Right lobe of liver (tissue), 6 donors: ENCODE data around the gene ZFYVE19. TPM values are rescaled to one million over a fixed set of nuclear protein-coding genes. Genes with fewer than 3 reads are reported as not detected.
A peak's percentile ranks its signal among the peaks of the same experiment; 100 is the strongest.

Experiments used
- ATAC-seq, 4 donors: fragments of 200-7000 bp; cut with Tn5 transposase; one replicate each; pipeline ENCODE4 v1.9.1; 2020; ENCODE audit warnings: mild to moderate bottlenecking in 4 of 4, moderate library complexity in 4 of 4
- DNase-seq, 3 donors: peaks; one replicate each; pipeline ENCODE4 v3.0.0-alpha.2; 2020
- H3K27ac ChIP-seq, 3 donors: fragments of 200-600 bp; one replicate each; pipeline ENCODE4 v1.8.0; 2022
- H3K27me3 ChIP-seq, 2 donors: fragments of 200-600 bp; one replicate each; pipeline ENCODE4 v1.8.0; 2022
- H3K36me3 ChIP-seq, 4 donors: fragments of 200-600 bp; sonication (generic) in 1 of 4; one replicate each; pipeline versions ENCODE4 v1.5.1 to v1.8.0; 2017 to 2022; ENCODE audit warnings: control low read depth in 1 of 4
- H3K4me1 ChIP-seq, 4 donors: fragments of 200-600 bp; sonication (generic) in 1 of 4; one replicate each; pipeline versions ENCODE4 v1.5.1 to v1.8.0; 2017 to 2022; ENCODE audit warnings: control low read depth in 1 of 4
- H3K4me3 ChIP-seq, 3 donors: fragments of 200-600 bp; one replicate each; pipeline ENCODE4 v1.8.0; 2022
- H3K9me3 ChIP-seq, 4 donors: fragments of 200-600 bp; sonication (generic) in 1 of 4; one replicate each; pipeline versions ENCODE4 v1.5.1 to v1.8.0; 2017 to 2022; ENCODE audit warnings: control low read depth in 1 of 4
- CTCF ChIP-seq, 4 donors: fragments of 200-600 bp in 3 of 4; fragments of 450-650 bp in 1 of 4; IDR thresholded peaks; one replicate each; pipeline versions ENCODE4 v1.5.1 to v1.8.0; 2016 to 2022; ENCODE audit warnings: antibody characterized with exemption in 4 of 4, mild to moderate bottlenecking in 2 of 4
- POLR2A ChIP-seq: fragments of 450-650 bp; IDR thresholded peaks from one replicate; pipeline ENCODE4 v1.6.1; 2017; ENCODE audit warnings: antibody characterized with exemption, mild to moderate bottlenecking
- WGBS: methylation state at CpG from one replicate; pipeline ENCODE4 v1.1.6; 2018; ENCODE audit warnings: low coverage, low lambda C conversion rate; ENCODE audit not compliant: insufficient coverage; ENCODE audit errors: missing lambda C conversion rate; 5-methylcytosine and 5-hydroxymethylcytosine counted together
- intact Hi-C, 2 donors: fragments of 100-400 bp; cut with DNase I; formaldehyde crosslinking; loops; one replicate each; pipeline versions ENCODE4 v1.11.2 to v1.14.1; 2022
- total RNA-seq, 6 experiments: library from RNA; depleted of rRNA in 2 of 6; stranded (reverse); fragments of >200 nt in 2 of 6; fragmentation: NEBNext Ultra II Directional in 3 of 6; extraction: Animal tissue kit (Norgen Biotek cat#: 25700) in 3 of 6; gene quantifications; one replicate each; pipeline versions ENCODE4 v1.1.0 to v1.2.4, GENCODE V29; 2016 to 2023
- donor health status: DM: no; HTN: yes; CAD: no.
- donor health status: DM: no; HTN: no; CAD: no.
- donor health status: DM: no; HTN: no; CAD: no.
- donor health status: DM: no; HTN: yes; CAD: no.
- donor health status: DM: no; HTN: yes; CAD: no.

Gene ZFYVE19
- total RNA-seq, 6 experiments from 2014 or later, result 11.5 to 49.3 (median 19.5) TPM

GRCh38 chr15:40793216-40793989 lies 13.5 kb upstream of the ZFYVE19 start:
- WGBS, result 20% methylated on average over 9 of the region's 9 CpGs
- peak; percentile 88 to 95 (median 90) for ATAC-seq
- no peak overlapping the region for H3K4me3 ChIP-seq

GRCh38 chr15:40796041-40796440 lies 10.8 kb upstream of the ZFYVE19 start:
- no peaks in the 10 kb centered on the region for H3K27me3 ChIP-seq
- ATAC-seq (no peak), DNase-seq (no peak)
- no peaks in the 10 kb centered on the region for H3K9me3 ChIP-seq
- no peaks in the 10 kb centered on the region for H3K36me3 ChIP-seq
- no peak for TF ChIP-seq CTCF (IDR thresholded peaks at IDR 0.05)
- TF ChIP-seq POLR2A, result no peak
- intact Hi-C loops, result no loop called here
- H3K4me1 ChIP-seq, result peaks cover 0 to 32% (median 19%) of the 10 kb centered on the region in 4 donors
- WGBS, result 60% methylated on average over 2 of the region's 2 CpGs
- no peak overlapping the region for H3K4me3 ChIP-seq
- peak overlapping the region in 2 of 3 donors; percentile 0 to 29 for H3K27ac ChIP-seq

More at GRCh38 chr15:40793216-40793989, 13.5 kb upstream of the ZFYVE19 start:
- TF ChIP-seq POLR2A (no peak), CTCF (IDR thresholded peaks at IDR 0.05) (no peak)
- Histone ChIP-seq H3K27me3 (no peaks in the 10 kb centered on the region), H3K4me1 (peaks cover 0 to 29% (median 13%) of the 10 kb centered on the region in 4 donors), H3K9me3 (no peaks in the 10 kb centered on the region), H3K27ac (peak overlapping the region; percentile 69 to 81 (median 76)), H3K36me3 (no peaks in the 10 kb centered on the region)
- intact Hi-C loops, result no loop called here
- peak; percentile 76 to 90 (median 85) for DNase-seq

GRCh38 chr15:40796512-40796911 lies 10.4 kb upstream of the ZFYVE19 start:
- TF ChIP-seq POLR2A (no peak), CTCF (IDR thresholded peaks at IDR 0.05) (no peak)
- peak overlapping the region in 1 of 3 donors; percentile 11 for H3K27ac ChIP-seq
- peaks cover 0 to 34% (median 19%) of the 10 kb centered on the region in 4 donors for H3K4me1 ChIP-seq
- no peak for DNase-seq
- no peak for ATAC-seq
- no peak overlapping the region for H3K4me3 ChIP-seq
- no peaks in the 10 kb centered on the region for H3K9me3 ChIP-seq
- no peaks in the 10 kb centered on the region for H3K27me3 ChIP-seq
- 83% methylated on average over 5 of the region's 5 CpGs for WGBS
- no peaks in the 10 kb centered on the region for H3K36me3 ChIP-seq
- intact Hi-C loops, result no loop called here

- DNase-seq (no peak), ATAC-seq (no peak)
- H3K27me3 ChIP-seq, result no peaks in the 10 kb centered on the region
- no peaks in the 10 kb centered on the region for H3K9me3 ChIP-seq
- H3K36me3 ChIP-seq, result no peaks in the 10 kb centered on the region
- intact Hi-C loops, result no loop called here
- no peak overlapping the region for H3K27ac ChIP-seq
- whole genome bisulfite sequencing, result 93% methylated on average over 3 of the region's 3 CpGs
- H3K4me1 ChIP-seq, result peaks cover 0 to 42% (median 19%) of the 10 kb centered on the region in 4 donors
- H3K4me3 ChIP-seq, result no peak overlapping the region
- TF ChIP-seq CTCF (IDR thresholded peaks at IDR 0.05) (no peak), POLR2A (no peak)
Measured at GRCh38 chr15:40799523-40799922, 7.4 kb upstream of the ZFYVE19 start.
